ENCODE data around the gene ABCG1. TPM values are rescaled to one million over a fixed set of nuclear protein-coding genes. Genes with fewer than 3 reads are reported as not detected.
"Not testable (repeated sequence)": the region's sequence is repeated elsewhere in the genome, so short reads cannot be mapped to it uniquely, and the experiment has no call there.

Gene ABCG1
- 19.9 and 20.3 TPM in 2 replicates for total RNA-seq (2014; rRNA removed; shearing (Covaris generic))
- 9.5 and 16.1 TPM in 2 replicates for polyA plus RNA-seq (2014; cell fraction: nucleus; rRNA removed)

- DNase-seq (ENCODE audit: extremely low read depth, low read depth), result no peak
These were observed at the start of gene ABCG1 for GRCh38 chr21:42218836-42219605. ABCG1 (plus strand) TSS chr21:42219140; CDS start chr21:42219263, 123 bp downstream.

- DNase-seq (ENCODE audit: extremely low read depth, low read depth), result no peak
These were observed 49.2 kb upstream of the ABCG1 start for GRCh38 chr21:42169758-42170157.

GRCh38 chr21:42171091-42172053 is 47.6 kb upstream of the ABCG1 start:
- DNase-seq (ENCODE audit: extremely low read depth, low read depth), result no peak

- DNase-seq (ENCODE audit: extremely low read depth, low read depth), result no peak
These were observed 46.1 kb upstream of the ABCG1 start for GRCh38 chr21:42172596-42173483.

GRCh38 chr21:42174173-42174572 is 44.8 kb upstream of the ABCG1 start:
- no peak for DNase-seq (ENCODE audit: extremely low read depth, low read depth)

GRCh38 chr21:42175110-42175710 is 43.7 kb upstream of the ABCG1 start:
- DNase-seq (ENCODE audit: extremely low read depth, low read depth), result no peak

GRCh38 chr21:42176859-42177258 is 42.1 kb upstream of the ABCG1 start:
- no peak for DNase-seq (ENCODE audit: extremely low read depth, low read depth)

GRCh38 chr21:42179316-42179715 is 39.6 kb upstream of the ABCG1 start:
- DNase-seq (ENCODE audit: extremely low read depth, low read depth), result no peak

- not testable (repeated sequence) for DNase-seq (ENCODE audit: extremely low read depth, low read depth)
These were observed 38.9 kb upstream of the ABCG1 start for GRCh38 chr21:42180001-42180400.

GRCh38 chr21:42182713-42183371 is 36.1 kb upstream of the ABCG1 start:
- no peak for DNase-seq (ENCODE audit: extremely low read depth, low read depth)

GRCh38 chr21:42183374-42184266 is 35.3 kb upstream of the ABCG1 start:
- no peak for DNase-seq (ENCODE audit: extremely low read depth, low read depth)

- DNase-seq (ENCODE audit: extremely low read depth, low read depth), result no peak
These were observed 32.3 kb upstream of the ABCG1 start for GRCh38 chr21:42186591-42186990.

GRCh38 chr21:42187976-42188653 is 30.8 kb upstream of the ABCG1 start:
- DNase-seq (ENCODE audit: extremely low read depth, low read depth), result no peak

- DNase-seq (ENCODE audit: extremely low read depth, low read depth), result no peak
These were observed 30.3 kb upstream of the ABCG1 start for GRCh38 chr21:42188663-42189062.

- no peak for DNase-seq (ENCODE audit: extremely low read depth, low read depth)
These were observed 29.5 kb upstream of the ABCG1 start for GRCh38 chr21:42189431-42189830.

GRCh38 chr21:42189860-42190485 is 29.0 kb upstream of the ABCG1 start:
- DNase-seq (ENCODE audit: extremely low read depth, low read depth), result no peak

GRCh38 chr21:42190486-42190863 is 28.5 kb upstream of the ABCG1 start:
- no peak for DNase-seq (ENCODE audit: extremely low read depth, low read depth)

Data from NCI-H460 (cell line).